Measurements from ENCODE around the gene FBXW8.

Gene FBXW8

GRCh38 chr12:117061555-117062079 lies 150.9 kb downstream of the FBXW8 start:
- Mint-ChIP-seq H3K36me3 (peaks cover 5% of the 10 kb centered on the region), H3K27ac (no peak overlapping the region), H3K4me1 (peaks cover 55% of the 10 kb centered on the region), H3K9me3 (no peaks in the 10 kb centered on the region), H3K27me3 (no peaks in the 10 kb centered on the region), H3K4me3 (no peak overlapping the region)
- no peak for DNase-seq
- CTCF ChIA-PET = interaction anchor here (0.6 kb wide), 1 partner anchor 38 kb away, joined by 3 read pairs; the partner anchor contains the start of gene TESC

- CTCF ChIA-PET = interaction anchor here (0.6 to 1.7 kb wide), 3 partner anchors 35 to 91 kb away, joined by 4 to 5 read pairs (median 4); no protein-coding TSS in a partner anchor
- Mint-ChIP-seq H3K4me3 (peak overlapping the region; percentile 4), H3K4me1 (peaks cover 56% of the 10 kb centered on the region), H3K36me3 (peaks cover 1% of the 10 kb centered on the region), H3K27me3 (no peaks in the 10 kb centered on the region), H3K9me3 (no peaks in the 10 kb centered on the region), H3K27ac (peak overlapping the region; percentile 92)
- peak; percentile 63 for DNase-seq
Measured at GRCh38 chr12:117063162-117063911, 152.6 kb downstream of the FBXW8 start.

- no peak for DNase-seq
- no peaks in the 10 kb centered on the region for H3K36me3 Mint-ChIP-seq
- H3K27me3 Mint-ChIP-seq = no peaks in the 10 kb centered on the region
- H3K4me3 Mint-ChIP-seq = no peak overlapping the region
- H3K27ac Mint-ChIP-seq = peak overlapping the region; percentile 92
- H3K9me3 Mint-ChIP-seq = no peaks in the 10 kb centered on the region
- CTCF ChIA-PET = interaction anchor here (0.6 to 1.7 kb wide), 2 partner anchors 35 to 90 kb away, joined by 4 to 5 read pairs; no protein-coding TSS in a partner anchor
- peaks cover 56% of the 10 kb centered on the region for H3K4me1 Mint-ChIP-seq
Measured at GRCh38 chr12:117064049-117064448, 153.3 kb downstream of the FBXW8 start.

GRCh38 chr12:117064596-117064995 lies 153.8 kb downstream of the FBXW8 start:
- no peak overlapping the region for H3K27ac Mint-ChIP-seq
- DNase-seq = no peak
- no peaks in the 10 kb centered on the region for H3K27me3 Mint-ChIP-seq
- no peaks in the 10 kb centered on the region for H3K36me3 Mint-ChIP-seq
- no peaks in the 10 kb centered on the region for H3K9me3 Mint-ChIP-seq
- peaks cover 56% of the 10 kb centered on the region for H3K4me1 Mint-ChIP-seq
- CTCF ChIA-PET = no interaction called here
- no peak overlapping the region for H3K4me3 Mint-ChIP-seq

GRCh38 chr12:117067016-117067415 lies 156.3 kb downstream of the FBXW8 start:
- Mint-ChIP-seq H3K27me3 (no peaks in the 10 kb centered on the region), H3K36me3 (no peaks in the 10 kb centered on the region), H3K27ac (no peak overlapping the region), H3K4me1 (peaks cover 47% of the 10 kb centered on the region), H3K4me3 (no peak overlapping the region), H3K9me3 (no peaks in the 10 kb centered on the region)
- CTCF ChIA-PET = interaction anchor here (1.0 kb wide), 1 partner anchor 41 kb away, joined by 4 read pairs; no protein-coding TSS in a partner anchor
- no peak for DNase-seq

- H3K27ac Mint-ChIP-seq = no peak overlapping the region
- CTCF ChIA-PET = interaction anchor here (1.0 kb wide), 1 partner anchor 42 kb away, joined by 4 read pairs; no protein-coding TSS in a partner anchor
- H3K27me3 Mint-ChIP-seq = no peaks in the 10 kb centered on the region
- no peak for DNase-seq
- no peaks in the 10 kb centered on the region for H3K9me3 Mint-ChIP-seq
- no peak overlapping the region for H3K4me3 Mint-ChIP-seq
- no peaks in the 10 kb centered on the region for H3K36me3 Mint-ChIP-seq
- H3K4me1 Mint-ChIP-seq = peaks cover 42% of the 10 kb centered on the region
Measured at GRCh38 chr12:117067638-117068037, 156.9 kb downstream of the FBXW8 start.

GRCh38 chr12:117068492-117068891 lies 157.7 kb downstream of the FBXW8 start:
- Mint-ChIP-seq H3K4me1 (peaks cover 33% of the 10 kb centered on the region), H3K36me3 (no peaks in the 10 kb centered on the region), H3K27me3 (no peaks in the 10 kb centered on the region), H3K27ac (no peak overlapping the region), H3K4me3 (no peak overlapping the region), H3K9me3 (no peaks in the 10 kb centered on the region)
- CTCF ChIA-PET = no interaction called here
- DNase-seq = no peak

- DNase-seq = no peak
- Mint-ChIP-seq H3K4me3 (no peak overlapping the region), H3K27me3 (no peaks in the 10 kb centered on the region), H3K36me3 (no peaks in the 10 kb centered on the region), H3K4me1 (peaks cover 26% of the 10 kb centered on the region), H3K9me3 (no peaks in the 10 kb centered on the region), H3K27ac (no peak overlapping the region)
- CTCF ChIA-PET = no interaction called here
Measured at GRCh38 chr12:117069101-117069797, 158.5 kb downstream of the FBXW8 start.

GRCh38 chr12:117069926-117070900 lies 159.5 kb downstream of the FBXW8 start:
- Mint-ChIP-seq H3K4me1 (peaks cover 16% of the 10 kb centered on the region), H3K27me3 (no peaks in the 10 kb centered on the region), H3K27ac (no peak overlapping the region)

GRCh38 chr12:117071009-117071408 lies 160.3 kb downstream of the FBXW8 start:
- DNase-seq = no peak
- H3K4me1 Mint-ChIP-seq = peaks cover 8% of the 10 kb centered on the region
- no peaks in the 10 kb centered on the region for H3K27me3 Mint-ChIP-seq
- no peak overlapping the region for H3K27ac Mint-ChIP-seq
- CTCF ChIA-PET = no interaction called here
- no peak overlapping the region for H3K4me3 Mint-ChIP-seq
- H3K9me3 Mint-ChIP-seq = no peaks in the 10 kb centered on the region
- no peaks in the 10 kb centered on the region for H3K36me3 Mint-ChIP-seq

More at GRCh38 chr12:117069926-117070900, 159.5 kb downstream of the FBXW8 start:
- CTCF ChIA-PET = interaction anchor here (0.6 kb wide), 1 partner anchor 19 kb away, joined by 3 read pairs; no protein-coding TSS in a partner anchor
- H3K36me3 Mint-ChIP-seq = no peaks in the 10 kb centered on the region
- no peak overlapping the region for H3K4me3 Mint-ChIP-seq
- no peak for DNase-seq
- no peaks in the 10 kb centered on the region for H3K9me3 Mint-ChIP-seq

GRCh38 chr12:117072106-117072505 lies 161.4 kb downstream of the FBXW8 start:
- CTCF ChIA-PET = no interaction called here
- no peaks in the 10 kb centered on the region for H3K36me3 Mint-ChIP-seq
- no peak overlapping the region for H3K27ac Mint-ChIP-seq
- DNase-seq = no peak
- H3K27me3 Mint-ChIP-seq = peaks cover 3% of the 10 kb centered on the region
- H3K4me3 Mint-ChIP-seq = no peak overlapping the region
- H3K4me1 Mint-ChIP-seq = peaks cover 10% of the 10 kb centered on the region
- no peaks in the 10 kb centered on the region for H3K9me3 Mint-ChIP-seq

- DNase-seq = no peak
- Mint-ChIP-seq H3K27me3 (peaks cover 3% of the 10 kb centered on the region), H3K9me3 (no peaks in the 10 kb centered on the region), H3K36me3 (no peaks in the 10 kb centered on the region), H3K4me1 (peaks cover 11% of the 10 kb centered on the region), H3K4me3 (no peak overlapping the region), H3K27ac (no peak overlapping the region)
- CTCF ChIA-PET = no interaction called here
Measured at GRCh38 chr12:117072736-117073490, 162.2 kb downstream of the FBXW8 start.

GRCh38 chr12:117073611-117074010 lies 162.9 kb downstream of the FBXW8 start:
- H3K27ac Mint-ChIP-seq = no peak overlapping the region
- H3K27me3 Mint-ChIP-seq = peaks cover 3% of the 10 kb centered on the region
- no peaks in the 10 kb centered on the region for H3K9me3 Mint-ChIP-seq
- CTCF ChIA-PET = interaction anchor here (0.5 kb wide), 1 partner anchor 365 kb away, joined by 3 read pairs; no protein-coding TSS in a partner anchor
- peaks cover 11% of the 10 kb centered on the region for H3K4me1 Mint-ChIP-seq
- H3K36me3 Mint-ChIP-seq = no peaks in the 10 kb centered on the region
- no peak for DNase-seq
- H3K4me3 Mint-ChIP-seq = no peak overlapping the region

All from activated naive CD4-positive, alpha-beta T cell treated with anti-CD3 and anti-CD28 coated beads, Interleukin-2, amount 10 ng/mL, durations not matched to agents 7 days and 5 days (primary cell).